ENCODE measurements around the gene USP4. TPM values are rescaled to one million over a fixed set of nuclear protein-coding genes. Genes with fewer than 3 reads are reported as not detected.

Gene USP4
- total RNA-seq, 1 donor from 2014 or later = 31.8 TPM

DNA sequence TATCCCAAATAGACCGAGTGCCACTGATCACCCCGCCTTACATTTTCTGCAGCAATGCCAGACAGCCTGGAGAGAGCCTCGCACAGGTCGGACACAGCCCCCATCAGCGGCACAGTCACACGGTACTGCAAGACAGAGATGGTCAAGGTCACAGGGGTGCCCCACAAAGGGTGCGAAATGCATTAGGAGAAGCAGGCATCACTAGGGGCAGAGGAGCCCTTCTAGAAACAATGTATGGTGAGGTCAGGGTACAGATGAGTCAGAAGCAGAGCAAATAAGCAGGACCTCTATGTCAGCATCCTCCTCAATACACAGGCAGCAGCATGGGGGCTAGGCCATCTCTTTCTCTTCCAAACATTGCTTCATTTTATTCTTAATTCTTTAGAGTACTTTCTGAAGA is 41.3 kb downstream of the USP4 start:
- Mint-ChIP-seq H3K4me1 (ENCODE audit: low read depth, unreplicated experiment) (peaks cover 5% of the 10 kb centered on the region), H3K36me3 (ENCODE audit: low read depth, unreplicated experiment) (peaks cover 38% of the 10 kb centered on the region), H3K27me3 (ENCODE audit: low read depth, unreplicated experiment) (no peaks in the 10 kb centered on the region), H3K27ac (ENCODE audit: unreplicated experiment) (no peak overlapping the region), H3K9me3 (ENCODE audit: unreplicated experiment) (no peaks in the 10 kb centered on the region), H3K4me3 (ENCODE audit: unreplicated experiment) (no peak overlapping the region)
- Histone ChIP-seq H3K36me3 (ENCODE audit: insufficient read depth, low read length) (peaks cover 57% of the 10 kb centered on the region), H2AFZ (ENCODE audit: low read depth, low read length) (no peak overlapping the region), H3K4me2 (ENCODE audit: low read length) (no peak overlapping the region), H3K4me1 (ENCODE audit: insufficient read depth, low read length) (no peaks in the 10 kb centered on the region), H3K9ac (ENCODE audit: low read length) (no peak overlapping the region), H3K79me2 (ENCODE audit: insufficient read depth, low read length) (no peaks in the 10 kb centered on the region), H4K20me1 (ENCODE audit: insufficient read depth, low read length) (peaks cover 7% of the 10 kb centered on the region), H3K4me3 (ENCODE audit: insufficient read depth, low read depth, low read length) (no peak overlapping the region), H3K9me3 (ENCODE audit: insufficient read depth, low read depth, low read length) (no peaks in the 10 kb centered on the region), H3K27me3 (ENCODE audit: insufficient read depth, low read length) (no peaks in the 10 kb centered on the region), H3K27ac (ENCODE audit: low read depth, low read length) (no peak overlapping the region)
- DNase-seq (ENCODE audit: low read depth) = no peak
- FAIRE-seq = no peak
- TF ChIP-seq, protein P1, sequence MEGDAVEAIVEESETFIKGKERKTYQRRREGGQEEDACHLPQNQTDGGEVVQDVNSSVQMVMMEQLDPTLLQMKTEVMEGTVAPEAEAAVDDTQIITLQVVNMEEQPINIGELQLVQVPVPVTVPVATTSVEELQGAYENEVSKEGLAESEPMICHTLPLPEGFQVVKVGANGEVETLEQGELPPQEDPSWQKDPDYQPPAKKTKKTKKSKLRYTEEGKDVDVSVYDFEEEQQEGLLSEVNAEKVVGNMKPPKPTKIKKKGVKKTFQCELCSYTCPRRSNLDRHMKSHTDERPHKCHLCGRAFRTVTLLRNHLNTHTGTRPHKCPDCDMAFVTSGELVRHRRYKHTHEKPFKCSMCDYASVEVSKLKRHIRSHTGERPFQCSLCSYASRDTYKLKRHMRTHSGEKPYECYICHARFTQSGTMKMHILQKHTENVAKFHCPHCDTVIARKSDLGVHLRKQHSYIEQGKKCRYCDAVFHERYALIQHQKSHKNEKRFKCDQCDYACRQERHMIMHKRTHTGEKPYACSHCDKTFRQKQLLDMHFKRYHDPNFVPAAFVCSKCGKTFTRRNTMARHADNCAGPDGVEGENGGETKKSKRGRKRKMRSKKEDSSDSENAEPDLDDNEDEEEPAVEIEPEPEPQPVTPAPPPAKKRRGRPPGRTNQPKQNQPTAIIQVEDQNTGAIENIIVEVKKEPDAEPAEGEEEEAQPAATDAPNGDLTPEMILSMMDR (IDR thresholded peaks at IDR 0.05; ENCODE audit: insufficient read depth, low read depth, low read length) = no peak
- TF ChIP-seq EZH2 (IDR thresholded peaks at IDR 0.05; ENCODE audit: insufficient read depth, low read length) = no peak

DNA sequence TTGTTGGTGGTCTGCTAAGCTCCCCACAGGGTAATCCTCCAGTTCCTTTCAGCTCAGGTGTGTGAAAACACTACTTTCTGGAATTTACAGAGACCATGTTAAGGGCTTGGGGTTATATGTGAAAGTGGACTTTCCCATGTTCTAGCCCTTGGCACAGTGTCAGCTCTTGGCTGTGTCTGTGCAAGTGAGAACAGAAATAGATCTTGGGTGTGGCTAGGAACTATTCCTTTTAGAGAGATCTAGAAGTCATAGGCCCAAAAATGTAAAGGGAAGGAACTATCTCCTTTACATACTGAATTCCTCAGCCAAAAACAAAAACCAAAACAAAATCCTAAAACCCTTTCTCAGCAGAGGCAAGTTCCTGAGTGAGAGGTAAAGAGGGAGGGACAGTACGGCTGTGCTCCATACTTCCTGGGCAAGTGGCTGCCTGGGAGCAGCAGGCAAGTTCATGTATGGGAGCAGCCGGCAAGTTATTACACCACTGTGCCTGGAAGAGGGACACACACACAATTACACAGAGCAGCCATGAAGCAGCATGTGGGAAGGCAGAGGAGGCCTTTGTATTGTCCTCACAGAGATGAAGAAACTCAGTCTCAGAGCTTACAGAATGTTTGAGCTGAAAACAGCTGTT is 43.0 kb downstream of the USP4 start:
- Histone ChIP-seq H3K36me3 (ENCODE audit: insufficient read depth, low read length) (peaks cover 51% of the 10 kb centered on the region), H4K20me1 (ENCODE audit: insufficient read depth, low read length) (peaks cover 7% of the 10 kb centered on the region), H3K27ac (ENCODE audit: low read depth, low read length) (no peak overlapping the region), H3K9ac (ENCODE audit: low read length) (no peak overlapping the region), H3K79me2 (ENCODE audit: insufficient read depth, low read length) (no peaks in the 10 kb centered on the region), H3K9me3 (ENCODE audit: insufficient read depth, low read depth, low read length) (no peaks in the 10 kb centered on the region), H3K27me3 (ENCODE audit: insufficient read depth, low read length) (no peaks in the 10 kb centered on the region), H3K4me1 (ENCODE audit: insufficient read depth, low read length) (no peaks in the 10 kb centered on the region), H2AFZ (ENCODE audit: low read depth, low read length) (no peak overlapping the region), H3K4me2 (ENCODE audit: low read length) (no peak overlapping the region), H3K4me3 (ENCODE audit: insufficient read depth, low read depth, low read length) (no peak overlapping the region)
- Mint-ChIP-seq H3K36me3 (ENCODE audit: low read depth, unreplicated experiment) (peaks cover 37% of the 10 kb centered on the region), H3K9me3 (ENCODE audit: unreplicated experiment) (no peaks in the 10 kb centered on the region), H3K27me3 (ENCODE audit: low read depth, unreplicated experiment) (no peaks in the 10 kb centered on the region), H3K27ac (ENCODE audit: unreplicated experiment) (no peak overlapping the region), H3K4me3 (ENCODE audit: unreplicated experiment) (no peak overlapping the region), H3K4me1 (ENCODE audit: low read depth, unreplicated experiment) (peaks cover 5% of the 10 kb centered on the region)
- FAIRE-seq = no peak
- TF ChIP-seq, protein P1 (IDR thresholded peaks at IDR 0.05; ENCODE audit: insufficient read depth, low read depth, low read length) = no peak
- no peak for TF ChIP-seq EZH2 (IDR thresholded peaks at IDR 0.05; ENCODE audit: insufficient read depth, low read length)
- no peak for DNase-seq (ENCODE audit: low read depth)

DNA sequence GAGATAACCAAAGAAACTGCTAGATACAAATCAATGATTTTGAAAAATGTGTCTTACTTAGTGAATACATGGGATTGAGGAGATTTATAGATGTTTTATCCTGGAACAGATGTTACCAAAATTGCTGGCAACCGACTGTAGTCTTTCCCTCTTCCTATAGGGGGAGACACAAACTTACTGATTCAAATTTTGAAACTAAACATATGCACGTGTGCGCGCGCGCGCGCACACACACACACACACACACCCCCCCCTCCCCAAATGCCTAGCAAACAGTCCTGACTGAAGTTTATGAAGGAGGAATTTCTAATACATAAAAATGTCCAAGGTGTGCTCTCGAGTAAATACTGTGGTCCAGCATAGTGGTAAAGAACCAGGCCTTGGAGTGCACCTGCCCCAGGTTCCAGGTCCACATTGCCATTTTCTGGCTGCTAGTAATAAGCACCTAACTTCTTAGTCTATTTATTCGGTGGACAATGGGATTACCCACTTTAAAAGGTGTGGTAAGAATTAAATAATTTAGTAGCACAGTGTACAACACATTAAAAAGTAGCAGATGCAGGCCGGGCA is 44.3 kb downstream of the USP4 start:
- Histone ChIP-seq H3K79me2 (ENCODE audit: insufficient read depth, low read length) (no peaks in the 10 kb centered on the region), H3K36me3 (ENCODE audit: insufficient read depth, low read length) (peaks cover 45% of the 10 kb centered on the region), H3K27ac (ENCODE audit: low read depth, low read length) (no peak overlapping the region), H3K9ac (ENCODE audit: low read length) (no peak overlapping the region), H3K4me3 (ENCODE audit: insufficient read depth, low read depth, low read length) (no peak overlapping the region), H3K27me3 (ENCODE audit: insufficient read depth, low read length) (no peaks in the 10 kb centered on the region), H4K20me1 (ENCODE audit: insufficient read depth, low read length) (peaks cover 7% of the 10 kb centered on the region), H3K9me3 (ENCODE audit: insufficient read depth, low read depth, low read length) (no peaks in the 10 kb centered on the region), H2AFZ (ENCODE audit: low read depth, low read length) (no peak overlapping the region), H3K4me1 (ENCODE audit: insufficient read depth, low read length) (no peaks in the 10 kb centered on the region), H3K4me2 (ENCODE audit: low read length) (no peak overlapping the region)
- no peaks in the 10 kb centered on the region for H3K27me3 Mint-ChIP-seq (ENCODE audit: low read depth, unreplicated experiment)
- peaks cover 38% of the 10 kb centered on the region for H3K36me3 Mint-ChIP-seq (ENCODE audit: low read depth, unreplicated experiment)
- no peak for DNase-seq (ENCODE audit: low read depth)
- peaks cover 5% of the 10 kb centered on the region for H3K4me1 Mint-ChIP-seq (ENCODE audit: low read depth, unreplicated experiment)
- H3K4me3 Mint-ChIP-seq (ENCODE audit: unreplicated experiment) = no peak overlapping the region
- no peak overlapping the region for H3K27ac Mint-ChIP-seq (ENCODE audit: unreplicated experiment)
- no peak for FAIRE-seq
- no peak for TF ChIP-seq EZH2 (IDR thresholded peaks at IDR 0.05; ENCODE audit: insufficient read depth, low read length)
- TF ChIP-seq, protein P1 (IDR thresholded peaks at IDR 0.05; ENCODE audit: insufficient read depth, low read depth, low read length) = peak; percentile 62
- no peaks in the 10 kb centered on the region for H3K9me3 Mint-ChIP-seq (ENCODE audit: unreplicated experiment)

Data from astrocyte (in vitro differentiated cells and primary cell).